Activated T-cell treated with anti-CD3 and anti-CD28 coated beads, Interleukin-2, amount 50 U/mL, for 72 hours (primary cell): ENCODE measurements around the gene CBX1. TPM values are rescaled to one million over a fixed set of nuclear protein-coding genes. Genes with fewer than 3 reads are reported as not detected.
"Not testable (repeated sequence)": the region's sequence is repeated elsewhere in the genome, so short reads cannot be mapped to it uniquely, and the experiment has no call there.

Experiments
- ATAC-seq, 2 donors: fragments of 150-1000 bp; cut with Tn5 transposase; replicated peaks in 1 of 2; 2 replicates each; pipeline ENCODE4 v1.10.0; 2021; ENCODE audit warnings: moderate library complexity in 2 of 2, mild to moderate bottlenecking in 1 of 2
- DNase-seq, 2 donors: peaks; one replicate each; pipeline ENCODE4 v3.0.0; 2021 to 2022; ENCODE audit warnings: mixed read lengths in 1 of 2
- H3K27ac Mint-ChIP-seq: one replicate; pipeline ENCODE4 v1.8.0; 2022; ENCODE audit warnings: mild to moderate bottlenecking, moderate library complexity, mixed read lengths
- H3K27me3 Mint-ChIP-seq: one replicate; pipeline ENCODE4 v1.8.0; 2022; ENCODE audit warnings: low read depth, mixed read lengths
- H3K36me3 Mint-ChIP-seq, 2 donors: one replicate each; pipeline ENCODE4 v1.8.0; 2022; ENCODE audit warnings: mixed read lengths in 2 of 2, mild to moderate bottlenecking in 1 of 2; ENCODE audit not compliant: insufficient read depth in 2 of 2
- H3K4me1 Mint-ChIP-seq: one replicate; pipeline ENCODE4 v1.8.0; 2022; ENCODE audit warnings: low read depth, mixed read lengths
- H3K4me3 Mint-ChIP-seq, 2 donors: one replicate each; pipeline ENCODE4 v1.8.0; 2022; ENCODE audit warnings: mild to moderate bottlenecking in 2 of 2, mixed read lengths in 2 of 2, moderate library complexity in 2 of 2
- H3K9me3 Mint-ChIP-seq, 2 donors: one replicate each; pipeline ENCODE4 v1.8.0; 2022; ENCODE audit warnings: mixed read lengths in 2 of 2
- total RNA-seq, 2 donors: library from RNA; stranded (reverse); gene quantifications; one replicate each; pipeline ENCODE4 v1.2.3, GENCODE V29; 2022

CBX1 gene
- total RNA-seq, 2 donors from 2014 or later: 47.0 to 62.3 TPM

DNA sequence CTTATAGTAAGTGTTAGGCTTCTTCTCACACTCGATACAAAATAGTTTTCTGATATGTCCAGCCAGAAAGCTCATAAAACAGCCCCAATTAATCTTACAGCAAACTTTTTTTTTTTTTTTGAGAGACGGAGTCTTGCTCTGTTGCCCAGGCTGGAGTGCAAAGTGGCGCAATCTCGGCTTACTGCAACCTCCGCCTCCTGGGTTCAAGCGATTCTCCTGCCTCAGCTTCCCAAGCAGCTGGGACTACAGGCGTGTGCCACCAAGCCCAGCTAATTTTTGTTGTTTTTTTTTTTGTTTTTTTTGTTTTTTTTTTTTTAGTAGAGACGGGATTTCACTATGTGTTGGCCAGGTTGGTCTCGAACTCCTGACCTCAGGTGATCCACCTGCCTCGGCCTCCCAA lies 24.1 kb downstream of the CBX1 start:
- H3K27me3 Mint-ChIP-seq, H3K4me3 Mint-ChIP-seq, H3K4me1 Mint-ChIP-seq, H3K9me3 Mint-ChIP-seq, H3K36me3 Mint-ChIP-seq, ATAC-seq, DNase-seq, H3K27ac Mint-ChIP-seq: not testable (repeated sequence)

DNA sequence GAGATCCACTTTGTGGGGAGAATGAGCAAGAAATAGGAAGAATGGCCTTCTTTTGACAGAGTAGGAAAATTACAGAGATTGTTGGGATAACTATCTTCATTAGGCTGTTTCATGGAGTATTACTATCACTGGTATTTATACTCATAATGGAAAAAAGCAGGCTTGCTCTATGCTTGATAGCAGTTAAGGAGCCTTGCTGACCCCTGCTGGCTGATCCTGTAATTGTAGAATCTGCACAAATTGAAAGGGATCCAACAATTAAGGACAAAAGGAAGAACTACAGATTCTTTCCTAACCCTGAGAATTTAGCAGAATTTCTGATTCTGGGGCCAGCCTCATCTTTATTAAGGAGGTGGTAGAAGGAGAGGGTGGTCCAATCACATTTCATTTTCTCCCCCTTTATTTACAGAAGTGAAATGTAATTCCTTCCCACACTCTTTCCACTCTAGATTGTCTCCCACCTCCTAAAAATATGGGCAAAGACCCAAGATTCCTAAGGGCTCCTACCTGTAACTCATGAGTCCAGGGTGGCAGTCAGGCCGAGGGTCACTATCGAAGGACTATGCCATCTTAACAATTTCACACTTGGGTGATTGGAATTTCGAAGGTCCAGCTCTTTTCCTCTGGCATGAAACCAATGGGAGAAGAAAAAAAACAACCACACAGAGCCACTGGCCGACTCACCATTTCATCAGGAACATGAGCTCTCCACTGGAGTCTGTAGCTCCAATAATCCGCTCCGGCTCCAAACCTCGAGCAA lies 26.8 kb downstream of the CBX1 start:
- peaks cover 1 to 8% of the 10 kb centered on the region in 2 donors for H3K36me3 Mint-ChIP-seq
- no peaks in the 10 kb centered on the region for H3K9me3 Mint-ChIP-seq
- peak; percentile 73 to 74 for ATAC-seq
- no peaks in the 10 kb centered on the region for H3K4me1 Mint-ChIP-seq
- peak; percentile 75 to 78 for DNase-seq
- no peak overlapping the region for H3K27ac Mint-ChIP-seq
- H3K4me3 Mint-ChIP-seq: no peak overlapping the region
- no peaks in the 10 kb centered on the region for H3K27me3 Mint-ChIP-seq

DNA sequence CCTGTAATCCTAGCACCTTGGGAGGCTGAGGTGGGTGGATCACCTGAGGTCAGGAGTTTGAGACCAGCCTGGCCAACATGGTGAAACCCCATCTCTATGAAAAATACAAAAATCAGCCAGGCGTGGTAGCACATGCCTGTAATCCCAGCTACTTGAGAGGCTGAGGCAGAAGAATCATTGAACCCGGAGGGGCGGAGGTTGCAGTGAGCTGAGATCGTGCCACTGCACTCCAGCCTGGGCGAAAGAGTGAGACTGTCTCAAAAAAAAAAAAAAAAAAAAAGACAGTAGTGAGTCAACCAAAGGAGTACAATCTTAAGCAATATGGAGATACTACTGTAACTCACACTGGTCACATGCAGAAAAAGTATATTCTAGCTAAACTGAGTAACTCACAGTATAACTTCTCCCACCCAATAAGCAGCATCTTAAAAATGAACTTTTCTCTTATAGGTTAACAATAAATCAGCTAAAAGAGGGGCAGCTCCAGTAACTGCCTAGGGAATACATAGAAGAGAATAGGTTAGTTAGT lies 27.6 kb downstream of the CBX1 start:
- not testable (repeated sequence) for H3K27me3 Mint-ChIP-seq, H3K4me1 Mint-ChIP-seq, H3K4me3 Mint-ChIP-seq, H3K27ac Mint-ChIP-seq, DNase-seq, H3K9me3 Mint-ChIP-seq
- peak; percentile 21 to 36 for ATAC-seq
- peaks cover 1 to 12% of the 10 kb centered on the region in 2 donors for H3K36me3 Mint-ChIP-seq

DNA sequence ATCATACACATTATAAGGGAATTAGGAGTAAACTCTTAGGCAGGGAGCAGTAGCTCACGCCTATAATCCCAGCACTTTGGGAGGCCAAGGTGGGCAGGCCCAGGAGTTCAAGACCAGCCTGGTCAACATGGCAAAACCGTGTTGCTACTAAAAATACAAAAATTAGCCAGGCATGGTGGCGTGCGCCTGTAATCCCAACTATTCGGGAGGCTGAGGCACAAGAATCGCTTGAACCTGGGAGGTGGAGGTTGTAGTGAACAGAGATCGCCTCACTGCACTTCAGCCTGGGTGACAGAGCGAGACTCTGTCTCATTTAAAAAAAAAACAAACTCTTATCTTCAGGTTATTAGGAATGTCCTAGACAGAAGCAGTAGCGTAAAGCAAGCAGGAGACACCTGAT lies 28.5 kb downstream of the CBX1 start:
- not testable (repeated sequence) for H3K9me3 Mint-ChIP-seq, H3K4me3 Mint-ChIP-seq, H3K27ac Mint-ChIP-seq, DNase-seq, H3K4me1 Mint-ChIP-seq, H3K27me3 Mint-ChIP-seq, ATAC-seq
- H3K36me3 Mint-ChIP-seq: peaks cover 1 to 15% of the 10 kb centered on the region in 2 donors

DNA sequence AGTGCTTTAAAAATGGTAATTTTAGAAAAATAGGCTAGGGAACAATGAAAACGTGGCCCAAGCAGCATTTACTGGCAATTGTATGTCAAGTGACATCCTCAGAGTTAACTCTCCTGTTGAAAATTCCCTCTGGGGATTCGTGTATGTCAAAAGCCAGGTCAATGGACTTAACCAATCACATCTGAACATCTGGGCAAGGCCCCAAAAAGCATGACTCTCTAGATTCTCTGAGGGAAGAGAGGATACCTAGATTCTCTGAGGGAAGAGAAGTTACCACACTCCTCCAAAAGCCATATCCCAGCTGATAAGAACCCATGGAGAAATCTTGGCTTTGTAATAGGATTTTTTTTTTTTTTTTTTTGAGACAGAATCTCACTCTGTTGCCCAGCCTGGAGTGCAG lies 29.6 kb downstream of the CBX1 start:
- no peaks in the 10 kb centered on the region for H3K4me1 Mint-ChIP-seq
- no peaks in the 10 kb centered on the region for H3K27me3 Mint-ChIP-seq
- no peak overlapping the region for H3K27ac Mint-ChIP-seq
- no peak for DNase-seq
- H3K4me3 Mint-ChIP-seq: no peak overlapping the region
- H3K36me3 Mint-ChIP-seq: peaks cover 3 to 19% of the 10 kb centered on the region in 2 donors
- ATAC-seq: no peak
- H3K9me3 Mint-ChIP-seq: no peaks in the 10 kb centered on the region

DNA sequence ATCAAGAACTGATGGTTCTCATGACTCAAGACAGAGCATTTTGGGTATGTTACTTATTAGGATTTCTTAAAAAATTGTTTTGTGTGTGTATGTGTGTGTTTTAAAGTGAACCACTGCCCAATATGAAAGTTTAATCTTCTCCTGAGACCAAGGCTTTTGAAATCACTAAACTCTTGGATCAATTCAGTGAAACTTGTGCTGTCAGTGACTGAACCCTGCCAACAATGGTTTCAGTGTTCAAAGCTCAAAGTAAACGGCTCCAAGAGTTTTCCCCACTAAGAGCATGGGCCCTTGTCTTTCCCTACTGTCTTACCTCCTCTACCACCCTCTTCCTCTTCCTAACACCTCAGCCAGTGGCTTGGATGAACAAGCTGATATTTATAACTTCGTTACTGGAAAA lies 31.1 kb downstream of the CBX1 start:
- Mint-ChIP-seq H3K36me3 (peaks cover 2 to 19% of the 10 kb centered on the region in 2 donors), H3K4me3 (no peak overlapping the region), H3K9me3 (no peaks in the 10 kb centered on the region), H3K27ac (no peak overlapping the region), H3K4me1 (no peaks in the 10 kb centered on the region), H3K27me3 (no peaks in the 10 kb centered on the region)
- ATAC-seq (no peak), DNase-seq (no peak)

DNA sequence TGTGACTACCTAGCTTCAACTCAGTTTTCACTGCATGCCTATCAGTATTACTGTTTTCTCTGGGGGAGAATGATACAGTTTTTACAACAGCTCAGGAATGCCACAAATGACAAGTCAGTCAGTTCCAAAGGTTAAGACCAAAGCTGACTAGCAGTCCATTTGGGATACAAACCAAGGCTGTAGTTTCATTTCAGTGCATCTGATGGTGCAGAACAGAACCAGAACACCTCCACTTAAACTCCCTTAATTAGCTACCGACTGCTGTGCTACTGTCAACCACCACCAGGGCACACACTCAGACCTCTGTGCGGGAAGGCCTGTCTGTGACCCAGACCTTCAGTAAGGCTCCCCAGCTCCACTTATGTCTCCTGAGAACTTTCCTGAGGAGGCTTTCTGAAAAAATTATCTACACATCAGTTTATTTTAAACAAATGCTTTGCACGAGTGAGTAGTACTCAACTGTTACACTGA lies 32.8 kb downstream of the CBX1 start:
- DNase-seq (peak in 1 of 2 donors; percentile 27), ATAC-seq (peak; percentile 51 to 67)
- no peaks in the 10 kb centered on the region for H3K4me1 Mint-ChIP-seq
- no peak overlapping the region for H3K4me3 Mint-ChIP-seq
- H3K36me3 Mint-ChIP-seq: peaks cover 4 to 16% of the 10 kb centered on the region in 2 donors
- peak overlapping the region; percentile 81 for H3K27ac Mint-ChIP-seq
- no peaks in the 10 kb centered on the region for H3K27me3 Mint-ChIP-seq
- no peaks in the 10 kb centered on the region for H3K9me3 Mint-ChIP-seq

DNA sequence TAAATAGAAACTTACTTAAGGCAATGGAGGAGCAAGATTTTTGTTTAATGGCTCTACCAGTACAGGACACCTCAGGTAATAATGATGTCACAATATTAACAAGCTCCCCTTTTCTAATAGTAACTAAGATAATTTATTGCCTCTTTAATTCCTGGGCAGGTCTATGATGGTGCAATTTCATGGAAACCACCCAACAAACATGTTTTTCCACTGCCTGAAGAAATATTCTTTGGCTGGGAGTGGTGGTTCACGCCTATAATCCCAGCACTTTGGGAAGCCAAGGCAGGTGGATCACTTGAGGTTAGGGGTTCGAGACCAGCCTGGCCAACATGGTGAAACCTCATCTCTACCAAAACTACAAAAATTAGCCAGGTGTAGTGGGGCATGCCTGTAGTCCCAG lies 33.5 kb downstream of the CBX1 start:
- H3K4me1 Mint-ChIP-seq, H3K9me3 Mint-ChIP-seq, H3K27ac Mint-ChIP-seq, H3K4me3 Mint-ChIP-seq, ATAC-seq, DNase-seq, H3K27me3 Mint-ChIP-seq: not testable (repeated sequence)
- peaks cover 4 to 17% of the 10 kb centered on the region in 2 donors for H3K36me3 Mint-ChIP-seq

DNA sequence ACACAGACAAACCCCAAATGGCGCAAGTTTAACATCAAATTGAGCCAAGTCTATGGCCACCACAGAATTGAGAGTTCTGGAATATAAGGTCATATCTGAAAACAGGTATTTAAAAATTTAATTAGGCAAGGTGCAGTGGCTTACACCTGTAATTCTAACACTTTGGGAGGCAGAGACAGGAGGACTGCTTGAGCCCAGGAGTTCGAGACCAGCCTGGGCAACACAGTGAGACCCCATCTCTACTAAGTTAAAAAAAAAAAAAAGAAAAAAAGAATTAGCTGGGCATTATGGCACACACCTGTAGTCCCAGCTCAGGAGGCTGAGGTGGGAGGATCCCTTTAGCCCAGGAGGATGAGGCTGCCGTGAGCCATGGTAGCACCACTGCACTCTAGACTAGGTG lies 34.0 kb downstream of the CBX1 start:
- ATAC-seq (no peak), DNase-seq (no peak)
- peak overlapping the region; percentile 70 for H3K27ac Mint-ChIP-seq
- no peaks in the 10 kb centered on the region for H3K27me3 Mint-ChIP-seq
- no peaks in the 10 kb centered on the region for H3K4me1 Mint-ChIP-seq
- H3K9me3 Mint-ChIP-seq: no peaks in the 10 kb centered on the region
- no peak overlapping the region for H3K4me3 Mint-ChIP-seq
- peaks cover 4 to 19% of the 10 kb centered on the region in 2 donors for H3K36me3 Mint-ChIP-seq

DNA sequence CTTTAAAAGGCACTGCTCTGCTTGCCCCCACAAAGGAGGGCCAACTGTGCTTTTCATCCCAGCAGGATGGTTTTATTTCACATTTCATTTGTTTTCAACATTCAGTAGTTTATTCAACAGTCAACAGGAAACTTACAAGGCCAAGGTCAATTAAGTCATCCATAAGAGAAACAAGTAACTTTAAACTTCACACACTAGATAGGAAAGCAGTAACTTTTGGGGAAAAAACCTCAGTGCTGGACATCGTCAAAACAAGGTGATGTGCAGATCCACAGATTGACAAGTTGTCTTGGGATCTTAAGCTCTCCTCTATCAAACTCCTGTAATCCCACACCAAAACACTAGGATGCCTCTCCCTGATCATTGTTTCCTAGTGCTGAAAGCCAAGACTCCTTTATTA lies 34.6 kb downstream of the CBX1 start:
- Mint-ChIP-seq H3K27me3 (no peaks in the 10 kb centered on the region), H3K36me3 (peaks cover 4 to 19% of the 10 kb centered on the region in 2 donors), H3K9me3 (no peaks in the 10 kb centered on the region), H3K4me3 (no peak overlapping the region), H3K4me1 (no peaks in the 10 kb centered on the region), H3K27ac (peak overlapping the region; percentile 70)
- DNase-seq (no peak), ATAC-seq (no peak)

DNA sequence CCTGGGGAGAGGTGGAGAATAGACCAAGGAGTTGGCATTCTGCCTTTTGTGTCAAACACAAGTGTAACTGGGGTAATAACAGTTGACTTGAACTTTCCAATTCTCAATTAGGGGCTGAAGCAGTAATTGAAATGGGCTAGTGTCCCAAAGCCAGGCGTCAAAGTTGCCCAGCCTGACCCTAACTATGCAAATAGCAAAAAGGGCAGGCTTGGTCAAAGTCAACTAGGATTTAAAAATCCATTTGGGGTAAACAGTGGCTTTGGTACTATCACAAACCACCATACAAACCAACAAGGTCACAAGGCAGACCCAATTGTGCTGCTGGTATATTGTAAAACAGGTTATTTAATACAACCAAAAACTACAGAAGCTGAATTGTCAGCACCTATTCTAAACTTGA lies 35.1 kb downstream of the CBX1 start:
- Mint-ChIP-seq H3K4me3 (no peak overlapping the region), H3K9me3 (no peaks in the 10 kb centered on the region), H3K4me1 (peaks cover 3% of the 10 kb centered on the region), H3K27me3 (no peaks in the 10 kb centered on the region), H3K27ac (peak overlapping the region; percentile 70), H3K36me3 (peaks cover 4 to 22% of the 10 kb centered on the region in 2 donors)
- DNase-seq: no peak
- no peak for ATAC-seq

DNA sequence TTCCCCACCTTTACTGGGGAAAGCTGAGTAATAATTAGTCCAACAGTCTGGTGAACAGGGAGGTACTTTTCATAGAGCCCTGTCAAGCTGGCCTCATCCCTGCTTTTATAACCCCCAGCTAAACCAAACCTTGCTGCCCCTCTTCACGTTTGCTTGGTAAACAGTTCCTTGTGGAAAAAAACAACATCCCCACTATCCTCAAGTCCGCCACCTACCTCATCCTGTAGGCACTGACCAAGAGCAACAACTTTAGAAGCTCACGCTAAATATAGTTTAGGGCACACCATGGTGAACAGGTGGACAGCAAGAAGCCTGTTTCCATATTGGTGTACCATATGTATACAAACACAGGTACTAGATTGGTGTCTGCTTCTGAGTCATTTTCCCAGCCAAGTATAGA lies 36.6 kb downstream of the CBX1 start:
- peaks cover 8% of the 10 kb centered on the region for H3K4me1 Mint-ChIP-seq
- H3K27ac Mint-ChIP-seq: peak overlapping the region; percentile 18
- H3K4me3 Mint-ChIP-seq: no peak overlapping the region
- H3K36me3 Mint-ChIP-seq: peaks cover 6 to 33% of the 10 kb centered on the region in 2 donors
- DNase-seq (no peak), ATAC-seq (no peak)
- no peaks in the 10 kb centered on the region for H3K9me3 Mint-ChIP-seq
- H3K27me3 Mint-ChIP-seq: no peaks in the 10 kb centered on the region

DNA sequence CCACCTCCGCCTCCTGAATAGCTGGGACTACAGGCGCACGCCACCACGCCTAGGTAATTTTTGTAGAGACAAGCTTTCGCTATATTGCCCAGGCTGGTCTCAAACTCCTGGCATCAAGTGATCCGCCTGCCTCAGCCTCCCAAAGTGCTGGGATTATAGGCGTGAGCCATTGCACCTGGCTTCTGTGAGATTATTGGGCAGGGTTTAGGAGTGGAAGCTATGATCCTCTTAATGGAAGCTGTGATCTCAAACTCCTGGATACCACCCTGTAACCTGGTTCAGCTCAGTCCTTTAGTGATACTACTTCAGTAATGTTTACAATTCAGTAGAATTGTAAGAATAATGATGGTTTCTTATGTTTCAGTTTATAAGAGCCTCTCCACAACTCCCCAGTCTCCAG lies 39.0 kb downstream of the CBX1 start:
- H3K36me3 Mint-ChIP-seq: peaks cover 17 to 40% of the 10 kb centered on the region in 2 donors
- peaks cover 20% of the 10 kb centered on the region for H3K4me1 Mint-ChIP-seq
- H3K9me3 Mint-ChIP-seq: no peaks in the 10 kb centered on the region
- H3K27me3 Mint-ChIP-seq: no peaks in the 10 kb centered on the region
- ATAC-seq: no peak
- H3K4me3 Mint-ChIP-seq: no peak overlapping the region
- DNase-seq: no peak
- no peak overlapping the region for H3K27ac Mint-ChIP-seq

DNA sequence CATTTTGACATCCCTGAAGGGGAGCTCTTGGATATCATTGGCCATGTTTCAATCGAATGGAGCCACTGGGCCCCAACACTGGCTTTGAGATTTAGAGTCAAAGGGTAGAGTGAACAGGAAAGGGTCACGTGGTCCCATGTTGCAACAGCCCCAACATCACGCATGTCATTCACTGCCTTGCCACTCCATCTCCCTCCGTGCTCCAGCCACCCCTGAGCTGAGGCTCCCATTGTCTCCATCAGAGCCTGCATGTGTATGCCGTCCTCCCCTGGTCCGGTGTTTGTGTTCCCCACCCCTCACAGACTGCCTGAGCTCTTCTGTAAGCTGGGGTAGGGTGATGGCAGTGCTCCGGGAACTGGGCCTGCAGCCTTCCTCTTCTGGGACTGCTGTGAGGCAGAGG lies 41.0 kb downstream of the CBX1 start:
- peaks cover 31 to 50% of the 10 kb centered on the region in 2 donors for H3K36me3 Mint-ChIP-seq
- H3K27me3 Mint-ChIP-seq: no peaks in the 10 kb centered on the region

More for the DNA sequence above, 41.0 kb downstream of the CBX1 start:
- Mint-ChIP-seq H3K9me3 (no peaks in the 10 kb centered on the region), H3K27ac (peak overlapping the region; percentile 11), H3K4me1 (peaks cover 40% of the 10 kb centered on the region), H3K4me3 (no peak overlapping the region)
- ATAC-seq: no peak
- DNase-seq: no peak
